SK-N-SH (cell line): ENCODE results near the gene OR2T34. TPM values are rescaled to one million over a fixed set of nuclear protein-coding genes. Genes with fewer than 3 reads are reported as not detected.

ENCODE experiments used
- CTCF ChIA-PET: fragments of 300-600, 350-600 bp; formaldehyde crosslinking; extraction: SDS; loops from one replicate; lab custom pipeline; 2021; lab: Yijun Ruan, JAX
- POLR2A ChIA-PET: fragments of 350-600 bp; sonication (Branson Sonifier 250); formaldehyde crosslinking; extraction: SDS; loops from one replicate; lab custom pipeline; 2020; ENCODE audit warnings: antibody characterized with exemption, inconsistent platforms; lab: Yijun Ruan, JAX
- DNase-seq: peaks from one replicate; pipeline ENCODE4 v3.0.0; 2012
- H2AFZ ChIP-seq: fragments of 200-600 bp; sonication (generic); 2 replicates; pipeline ENCODE4 v1.8.1; 2016; ENCODE audit warnings: antibody characterized with exemption, mild to moderate bottlenecking, low read depth
- H3F3A ChIP-seq: fragments of 200-600 bp; sonication (generic); replicated peaks from 2 replicates; pipeline ENCODE3; 2016; ENCODE audit warnings: antibody characterized with exemption, mild to moderate bottlenecking; ENCODE audit not compliant: insufficient read depth
- H3K27ac ChIP-seq, 2 experiments: fragments of 200-500 bp in 1 of 2; fragments of 200-600 bp in 1 of 2; sonication (Bioruptor generic) in 1 of 2; sonication (generic), shearing (Covaris generic) in 1 of 2; 2 replicates each; pipeline versions ENCODE4 v1.5.1 to v1.6.1; 2014 to 2016; ENCODE audit warnings: low read depth in 2 of 2, inconsistent platforms in 1 of 2, low read length in 1 of 2, mild to moderate bottlenecking in 1 of 2, mixed read lengths in 1 of 2
- H3K27me3 ChIP-seq: fragments of 200-600 bp; sonication (generic), shearing (Covaris generic); 2 replicates; pipeline ENCODE4 v1.6.1; 2016; ENCODE audit warnings: mixed run types; ENCODE audit not compliant: insufficient read depth
- H3K36me3 ChIP-seq, 2 experiments: fragments of 200-500 bp in 1 of 2; fragments of 200-600 bp in 1 of 2; sonication (Bioruptor generic) in 1 of 2; sonication (generic) in 1 of 2; replicated peaks in 1 of 2; 2 replicates each; pipeline versions ENCODE3 to v1.5.1; 2014 to 2016; ENCODE audit warnings: low read length in 1 of 2, mild to moderate bottlenecking in 1 of 2; ENCODE audit not compliant: insufficient read depth in 2 of 2, control insufficient read depth in 1 of 2
- H3K4me1 ChIP-seq, 2 experiments: fragments of 200-500 bp in 1 of 2; fragments of 200-600 bp in 1 of 2; sonication (Bioruptor generic) in 1 of 2; sonication (generic), shearing (Covaris generic) in 1 of 2; 2 replicates each; pipeline versions ENCODE4 v1.5.1 to v1.6.1; 2014 to 2016; ENCODE audit warnings: low read depth in 1 of 2, low read length in 1 of 2, mixed run types in 1 of 2; ENCODE audit not compliant: insufficient read depth in 2 of 2, control insufficient read depth in 1 of 2
- H3K4me2 ChIP-seq: fragments of 200-600 bp; sonication (generic), shearing (Covaris generic); 2 replicates; pipeline ENCODE4 v1.6.1; 2017; ENCODE audit warnings: mixed run types
- H3K4me3 ChIP-seq, 2 experiments: fragments of 200-500 bp in 1 of 2; fragments of 200-600 bp in 1 of 2; sonication (Bioruptor generic) in 1 of 2; sonication (generic), shearing (Covaris generic) in 1 of 2; 2 replicates each; pipeline versions ENCODE4 v1.5.1 to v1.8.1; 2014 to 2016; ENCODE audit warnings: low read depth in 2 of 2, inconsistent platforms in 1 of 2, low read length in 1 of 2, mild to moderate bottlenecking in 1 of 2, mixed read lengths in 1 of 2, moderate library complexity in 1 of 2
- H3K79me2 ChIP-seq: fragments of 200-600 bp; sonication (generic); 2 replicates; pipeline ENCODE4 v1.8.1; 2017; ENCODE audit warnings: mild to moderate bottlenecking; ENCODE audit not compliant: insufficient read depth
- H3K9ac ChIP-seq: fragments of 200-600 bp; sonication (generic); 2 replicates; pipeline ENCODE4 v1.6.1; 2017; ENCODE audit warnings: mixed run types
- H3K9me2 ChIP-seq: fragments of 200-600 bp; sonication (generic); 2 replicates; pipeline ENCODE4 v1.6.1; 2017; ENCODE audit warnings: mixed run types
- H3K9me3 ChIP-seq: fragments of 200-600 bp; sonication (generic); 2 replicates; pipeline ENCODE4 v1.6.1; 2017; ENCODE audit warnings: mixed run types, mild to moderate bottlenecking, moderate library complexity
- H4K20me1 ChIP-seq: fragments of 200-600 bp; sonication (generic); 2 replicates; pipeline ENCODE4 v1.6.1; 2017; ENCODE audit warnings: mild to moderate bottlenecking, mixed run types; ENCODE audit not compliant: insufficient read depth
- FOXJ3 ChIP-seq: sonication (generic); formaldehyde crosslinking; IDR thresholded peaks from 2 replicates; pipeline ENCODE4 v1.5.1; 2020; ENCODE audit warnings: mild to moderate bottlenecking, missing genetic modification reagents
- GABPA ChIP-seq: IDR thresholded peaks from 2 replicates; pipeline ENCODE4 v1.4.0; 2012; ENCODE audit warnings: low read depth, mild to moderate bottlenecking
- GATA2 ChIP-seq: sonication (generic); formaldehyde crosslinking; IDR thresholded peaks from 2 replicates; pipeline ENCODE4 v1.5.0; 2020; ENCODE audit warnings: mild to moderate bottlenecking, missing genetic modification reagents
- POLR2AphosphoS5 ChIP-seq: IDR thresholded peaks from 2 replicates; pipeline ENCODE4 v1.6.1; 2012; ENCODE audit warnings: low read depth, low read length
- RAD21 ChIP-seq: IDR thresholded peaks from 2 replicates; pipeline ENCODE4 v1.6.1; 2012; ENCODE audit warnings: mild to moderate bottlenecking, low read length
- RCOR1 ChIP-seq: fragments of 150-350 bp; IDR thresholded peaks from 2 replicates; pipeline ENCODE4 v1.6.1; 2017; ENCODE audit warnings: antibody characterized with exemption, low read length
- RFX5 ChIP-seq: IDR thresholded peaks from 2 replicates; pipeline ENCODE4 v1.6.1; 2012; ENCODE audit warnings: mild to moderate bottlenecking, improper control_type of control experiment, low read length
- SMC3 ChIP-seq: IDR thresholded peaks from 2 replicates; pipeline ENCODE4 v1.6.1; 2012; ENCODE audit warnings: low read depth, low read length, improper control_type of control experiment
- TCF12 ChIP-seq: IDR thresholded peaks from 2 replicates; pipeline ENCODE4 v1.4.0; 2012
- TEAD4 ChIP-seq: IDR thresholded peaks from 2 replicates; pipeline ENCODE4 v1.4.0; 2012; ENCODE audit warnings: mild to moderate bottlenecking, borderline replicate concordance; ENCODE audit not compliant: insufficient read depth
- YY1 ChIP-seq: IDR thresholded peaks from 2 replicates; pipeline ENCODE4 v1.4.0; 2012; ENCODE audit warnings: low read depth, mild to moderate bottlenecking
- WGBS: methylation state at CpG from one replicate; pipeline ENCODE4 v1.1.6; 2017; ENCODE audit warnings: low lambda C conversion rate; 5-methylcytosine and 5-hydroxymethylcytosine counted together
- polyA plus RNA-seq, 3 experiments: library from polyadenylated mRNA; depleted of rRNA; stranded (reverse); fragments of >200 nt; gene quantifications; 2 replicates each; pipeline ENCODE4 v1.2.3, GENCODE V29; 2012
- TF ChIP-seq, protein P1 (sequence below): IDR thresholded peaks from 2 replicates; pipeline ENCODE4 v1.6.1; 2012; ENCODE audit warnings: mild to moderate bottlenecking, low read depth, low read length, moderate library complexity
- TF ChIP-seq, protein P2 (sequence below): fragments of 150-350 bp; IDR thresholded peaks from 2 replicates; pipeline ENCODE4 v1.6.1; 2016; ENCODE audit warnings: mild to moderate bottlenecking, low read depth, low read length
- TF ChIP-seq, protein P3 (sequence below): IDR thresholded peaks from 2 replicates; pipeline ENCODE4; 2012
- TF ChIP-seq, protein P4 (sequence below): fragments of 150-350 bp; IDR thresholded peaks from 2 replicates; pipeline ENCODE4 v1.6.1; 2017; ENCODE audit warnings: antibody characterized with exemption, low read length, low read depth, borderline replicate concordance
- TF ChIP-seq, protein P5 (sequence below): IDR thresholded peaks from 2 replicates; pipeline ENCODE4 v1.4.0; 2012; ENCODE audit warnings: low read depth, borderline replicate concordance

OR2T34 gene
- polyA plus RNA-seq, 1 of the 3 experiments (the other 2 are of a cell fraction), result not detected

DNA sequence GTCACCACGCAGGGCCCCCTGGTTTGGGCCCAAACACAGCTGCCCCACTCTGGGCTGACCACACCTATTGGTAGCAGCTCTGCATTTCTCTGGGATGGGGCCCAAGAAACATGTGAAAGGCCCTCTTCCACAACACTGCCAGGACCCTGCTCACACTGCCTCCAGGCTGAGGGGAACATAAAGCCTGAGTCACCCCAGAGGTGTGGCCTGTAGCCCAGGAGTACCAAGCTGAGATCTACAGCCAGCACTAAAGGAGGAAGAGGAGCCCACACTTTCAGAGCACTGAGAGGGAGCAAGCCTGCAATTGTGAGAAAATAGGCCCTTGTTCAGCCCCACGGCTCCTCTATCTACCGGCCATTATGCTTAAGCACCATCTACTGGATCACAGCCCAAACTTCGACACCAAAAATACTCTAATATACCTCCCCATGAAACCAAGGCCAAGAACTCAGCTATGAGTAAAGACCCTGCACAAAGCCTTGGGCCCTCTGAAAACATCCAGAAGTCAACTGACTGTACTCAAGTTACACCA lies 37.4 kb upstream of the OR2T34 start:
- no peak overlapping the region for H3K9ac ChIP-seq
- no peak overlapping the region for H3K27ac ChIP-seq
- no peak overlapping the region for H3K4me2 ChIP-seq
- WGBS, result 0% methylated on average over 4 of the region's 4 CpGs
- no peaks in the 10 kb centered on the region for H3K9me3 ChIP-seq
- H4K20me1 ChIP-seq, result no peaks in the 10 kb centered on the region
- no peaks in the 10 kb centered on the region for H3K36me3 ChIP-seq
- no peak for DNase-seq
- H3K9me2 ChIP-seq, result no peaks in the 10 kb centered on the region
- TF ChIP-seq, protein P1, sequence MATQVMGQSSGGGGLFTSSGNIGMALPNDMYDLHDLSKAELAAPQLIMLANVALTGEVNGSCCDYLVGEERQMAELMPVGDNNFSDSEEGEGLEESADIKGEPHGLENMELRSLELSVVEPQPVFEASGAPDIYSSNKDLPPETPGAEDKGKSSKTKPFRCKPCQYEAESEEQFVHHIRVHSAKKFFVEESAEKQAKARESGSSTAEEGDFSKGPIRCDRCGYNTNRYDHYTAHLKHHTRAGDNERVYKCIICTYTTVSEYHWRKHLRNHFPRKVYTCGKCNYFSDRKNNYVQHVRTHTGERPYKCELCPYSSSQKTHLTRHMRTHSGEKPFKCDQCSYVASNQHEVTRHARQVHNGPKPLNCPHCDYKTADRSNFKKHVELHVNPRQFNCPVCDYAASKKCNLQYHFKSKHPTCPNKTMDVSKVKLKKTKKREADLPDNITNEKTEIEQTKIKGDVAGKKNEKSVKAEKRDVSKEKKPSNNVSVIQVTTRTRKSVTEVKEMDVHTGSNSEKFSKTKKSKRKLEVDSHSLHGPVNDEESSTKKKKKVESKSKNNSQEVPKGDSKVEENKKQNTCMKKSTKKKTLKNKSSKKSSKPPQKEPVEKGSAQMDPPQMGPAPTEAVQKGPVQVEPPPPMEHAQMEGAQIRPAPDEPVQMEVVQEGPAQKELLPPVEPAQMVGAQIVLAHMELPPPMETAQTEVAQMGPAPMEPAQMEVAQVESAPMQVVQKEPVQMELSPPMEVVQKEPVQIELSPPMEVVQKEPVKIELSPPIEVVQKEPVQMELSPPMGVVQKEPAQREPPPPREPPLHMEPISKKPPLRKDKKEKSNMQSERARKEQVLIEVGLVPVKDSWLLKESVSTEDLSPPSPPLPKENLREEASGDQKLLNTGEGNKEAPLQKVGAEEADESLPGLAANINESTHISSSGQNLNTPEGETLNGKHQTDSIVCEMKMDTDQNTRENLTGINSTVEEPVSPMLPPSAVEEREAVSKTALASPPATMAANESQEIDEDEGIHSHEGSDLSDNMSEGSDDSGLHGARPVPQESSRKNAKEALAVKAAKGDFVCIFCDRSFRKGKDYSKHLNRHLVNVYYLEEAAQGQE, result no peak
- TF ChIP-seq, protein P2, sequence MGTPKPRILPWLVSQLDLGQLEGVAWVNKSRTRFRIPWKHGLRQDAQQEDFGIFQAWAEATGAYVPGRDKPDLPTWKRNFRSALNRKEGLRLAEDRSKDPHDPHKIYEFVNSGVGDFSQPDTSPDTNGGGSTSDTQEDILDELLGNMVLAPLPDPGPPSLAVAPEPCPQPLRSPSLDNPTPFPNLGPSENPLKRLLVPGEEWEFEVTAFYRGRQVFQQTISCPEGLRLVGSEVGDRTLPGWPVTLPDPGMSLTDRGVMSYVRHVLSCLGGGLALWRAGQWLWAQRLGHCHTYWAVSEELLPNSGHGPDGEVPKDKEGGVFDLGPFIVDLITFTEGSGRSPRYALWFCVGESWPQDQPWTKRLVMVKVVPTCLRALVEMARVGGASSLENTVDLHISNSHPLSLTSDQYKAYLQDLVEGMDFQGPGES, result no peak
- no peak for TF ChIP-seq SMC3
- no peak for TF ChIP-seq GABPA
- no peak for TF ChIP-seq RFX5
- no peak for TF ChIP-seq RCOR1
- TF ChIP-seq, protein P3, sequence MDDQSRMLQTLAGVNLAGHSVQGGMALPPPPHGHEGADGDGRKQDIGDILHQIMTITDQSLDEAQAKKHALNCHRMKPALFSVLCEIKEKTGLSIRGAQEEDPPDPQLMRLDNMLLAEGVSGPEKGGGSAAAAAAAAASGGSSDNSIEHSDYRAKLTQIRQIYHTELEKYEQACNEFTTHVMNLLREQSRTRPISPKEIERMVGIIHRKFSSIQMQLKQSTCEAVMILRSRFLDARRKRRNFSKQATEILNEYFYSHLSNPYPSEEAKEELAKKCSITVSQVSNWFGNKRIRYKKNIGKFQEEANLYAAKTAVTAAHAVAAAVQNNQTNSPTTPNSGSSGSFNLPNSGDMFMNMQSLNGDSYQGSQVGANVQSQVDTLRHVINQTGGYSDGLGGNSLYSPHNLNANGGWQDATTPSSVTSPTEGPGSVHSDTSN, result no peak
- no peak for TF ChIP-seq RAD21
- no peak for TF ChIP-seq TCF12
- TF ChIP-seq, protein P4, sequence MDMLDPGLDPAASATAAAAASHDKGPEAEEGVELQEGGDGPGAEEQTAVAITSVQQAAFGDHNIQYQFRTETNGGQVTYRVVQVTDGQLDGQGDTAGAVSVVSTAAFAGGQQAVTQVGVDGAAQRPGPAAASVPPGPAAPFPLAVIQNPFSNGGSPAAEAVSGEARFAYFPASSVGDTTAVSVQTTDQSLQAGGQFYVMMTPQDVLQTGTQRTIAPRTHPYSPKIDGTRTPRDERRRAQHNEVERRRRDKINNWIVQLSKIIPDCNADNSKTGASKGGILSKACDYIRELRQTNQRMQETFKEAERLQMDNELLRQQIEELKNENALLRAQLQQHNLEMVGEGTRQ, result no peak
- TF ChIP-seq TEAD4, result no peak
- TF ChIP-seq GATA2 (CRISPR knock-in tag), result no peak
- no peak for TF ChIP-seq POLR2AphosphoS5
- no peak for TF ChIP-seq FOXJ3
- no peak for TF ChIP-seq YY1
- TF ChIP-seq, protein P5, sequence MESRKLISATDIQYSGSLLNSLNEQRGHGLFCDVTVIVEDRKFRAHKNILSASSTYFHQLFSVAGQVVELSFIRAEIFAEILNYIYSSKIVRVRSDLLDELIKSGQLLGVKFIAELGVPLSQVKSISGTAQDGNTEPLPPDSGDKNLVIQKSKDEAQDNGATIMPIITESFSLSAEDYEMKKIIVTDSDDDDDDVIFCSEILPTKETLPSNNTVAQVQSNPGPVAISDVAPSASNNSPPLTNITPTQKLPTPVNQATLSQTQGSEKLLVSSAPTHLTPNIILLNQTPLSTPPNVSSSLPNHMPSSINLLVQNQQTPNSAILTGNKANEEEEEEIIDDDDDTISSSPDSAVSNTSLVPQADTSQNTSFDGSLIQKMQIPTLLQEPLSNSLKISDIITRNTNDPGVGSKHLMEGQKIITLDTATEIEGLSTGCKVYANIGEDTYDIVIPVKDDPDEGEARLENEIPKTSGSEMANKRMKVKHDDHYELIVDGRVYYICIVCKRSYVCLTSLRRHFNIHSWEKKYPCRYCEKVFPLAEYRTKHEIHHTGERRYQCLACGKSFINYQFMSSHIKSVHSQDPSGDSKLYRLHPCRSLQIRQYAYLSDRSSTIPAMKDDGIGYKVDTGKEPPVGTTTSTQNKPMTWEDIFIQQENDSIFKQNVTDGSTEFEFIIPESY, result no peak
- H3K4me3 ChIP-seq, result no peak overlapping the region
- no peaks in the 10 kb centered on the region for H3F3A ChIP-seq
- ChIA-PET POLR2A (no interaction called here), CTCF (interaction anchor here (1.4 to 4.9 kb wide), 2 partner anchors 10 to 195 kb away, joined by 8 to 29 read pairs; no protein-coding TSS in a partner anchor)
- H3K79me2 ChIP-seq, result no peaks in the 10 kb centered on the region
- no peak overlapping the region for H2AFZ ChIP-seq
- H3K27me3 ChIP-seq, result peaks cover 9% of the 10 kb centered on the region; the same call in 1 of the 2 replicates
- no peaks in the 10 kb centered on the region for H3K4me1 ChIP-seq
